Activated T-cell treated with anti-CD3 and anti-CD28 coated beads, Interleukin-2, amount 50 U/mL, for 1 hour (primary cell): Measurements from ENCODE around the gene NISCH.
A peak's percentile ranks its signal among the peaks of the same experiment; 100 is the strongest.

Experiments used
- DNase-seq: peaks from one replicate; pipeline ENCODE4 v3.0.0-alpha.2; 2020

NISCH gene

DNA sequence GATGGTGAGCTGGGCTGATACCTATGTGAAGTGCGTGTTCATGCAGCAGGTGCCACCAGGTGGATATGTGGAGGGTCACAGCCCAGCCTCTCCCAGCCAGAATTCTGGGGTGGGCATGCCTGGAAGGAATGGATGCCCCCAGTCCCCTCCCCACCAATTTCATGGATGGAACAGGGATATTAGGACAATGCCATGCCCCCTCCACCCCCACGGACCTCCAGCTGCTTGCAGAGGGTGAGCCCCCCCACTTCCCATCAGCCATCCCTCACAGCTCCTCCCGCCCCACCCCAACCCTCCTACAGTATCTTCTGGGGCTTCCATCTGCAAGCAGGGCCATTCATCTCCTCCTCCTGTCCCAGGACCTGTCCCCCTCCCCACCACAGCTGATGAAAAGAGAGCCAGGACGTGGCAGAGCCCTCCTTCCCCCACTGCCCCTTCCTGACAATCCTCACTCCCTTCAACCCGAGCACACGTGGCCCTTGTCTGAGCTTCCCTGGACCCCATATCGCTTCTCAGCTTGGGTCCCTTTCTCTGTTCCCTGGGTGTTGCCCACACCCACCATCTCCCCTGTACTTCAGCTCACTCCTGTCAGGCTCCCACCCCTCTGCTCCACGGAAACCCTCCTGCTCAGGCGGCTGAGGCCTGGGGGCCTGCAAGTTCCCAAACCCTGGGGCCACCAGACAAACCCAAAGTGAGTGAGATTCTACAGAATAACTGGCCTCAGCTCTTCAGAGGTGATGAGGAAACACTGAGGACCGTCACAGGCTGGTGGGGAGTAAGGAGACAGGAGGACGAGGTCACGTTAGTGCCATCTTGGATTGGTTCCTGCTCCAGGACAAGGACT, 7.7 kb upstream of the NISCH start:
- no peak for DNase-seq

DNA sequence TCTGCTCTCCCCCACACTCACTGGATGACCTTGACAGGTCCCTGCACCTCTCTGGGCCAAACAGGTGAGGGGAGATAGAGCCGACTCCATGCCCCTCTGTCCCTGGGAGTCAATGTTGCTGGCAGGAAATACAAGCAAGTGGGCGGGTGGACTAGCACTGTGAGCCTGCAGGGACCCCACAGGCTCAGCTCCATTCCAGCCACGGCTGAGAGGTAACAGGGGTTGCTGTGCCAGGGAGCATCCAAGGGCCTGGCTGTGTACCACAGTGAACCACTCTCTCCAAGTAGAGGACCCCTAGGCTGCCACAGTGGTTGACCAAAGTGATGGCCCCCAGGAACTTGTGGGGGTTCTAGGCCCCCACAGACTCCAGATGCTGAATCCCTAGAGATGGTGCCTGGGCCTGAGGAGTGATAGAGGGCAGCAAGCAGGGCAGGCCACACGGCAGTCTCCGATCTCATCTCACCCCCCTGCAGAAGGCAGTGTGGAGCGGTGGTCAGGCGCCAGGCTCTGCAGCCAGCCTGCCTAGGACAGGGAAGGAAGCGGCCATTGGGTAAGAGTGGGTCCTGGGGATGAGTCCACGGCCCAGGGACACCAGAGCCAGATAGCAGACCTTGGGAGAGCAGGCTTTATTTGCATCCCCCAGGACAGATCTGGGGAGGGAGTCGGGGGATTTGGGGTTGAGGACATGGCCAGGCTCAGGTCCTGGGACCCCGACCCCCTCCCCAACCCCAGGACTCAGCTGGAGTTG, 4.7 kb upstream of the NISCH start:
- no peak for DNase-seq

DNA sequence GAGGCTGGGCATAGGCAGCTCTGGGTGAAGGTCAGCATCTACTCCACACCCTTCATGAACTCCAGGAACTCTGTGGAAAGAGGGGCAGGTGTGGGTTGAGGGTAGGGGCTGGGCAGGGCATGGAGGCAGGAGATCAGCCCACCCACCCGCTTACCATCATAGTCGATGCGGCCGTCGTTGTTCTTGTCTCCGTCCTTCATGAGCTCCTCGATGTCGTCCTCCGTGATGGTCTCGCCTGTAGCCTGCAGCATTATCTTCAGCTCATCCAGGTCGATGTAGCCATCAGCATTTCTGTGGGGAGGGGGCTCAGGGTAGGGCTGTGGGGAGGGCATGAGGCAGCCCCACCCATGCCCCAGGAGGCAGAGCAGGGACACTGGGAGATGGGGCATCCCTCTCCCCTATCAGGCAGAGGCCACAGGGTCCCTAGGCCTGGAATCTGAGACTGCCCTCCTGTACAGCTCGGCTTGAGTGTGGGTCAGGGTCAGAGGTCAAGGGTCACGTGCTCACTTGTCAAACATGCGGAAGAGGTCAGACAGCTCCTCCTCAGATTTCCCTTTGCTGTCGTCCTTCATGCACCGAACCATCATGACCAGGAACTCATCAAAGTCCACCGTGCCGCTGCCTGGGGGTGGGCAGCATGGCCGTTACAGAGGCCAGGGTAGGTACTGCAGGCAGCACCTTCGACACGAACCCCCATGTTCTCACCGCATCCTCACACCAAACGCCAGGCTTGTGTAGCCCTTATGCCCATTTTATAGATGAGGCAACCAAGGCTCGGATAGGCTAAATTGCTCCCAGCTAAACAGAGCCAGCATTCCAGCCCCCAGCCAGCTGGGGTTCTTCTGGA, 3.9 kb upstream of the NISCH start:
- DNase-seq: no peak

DNA sequence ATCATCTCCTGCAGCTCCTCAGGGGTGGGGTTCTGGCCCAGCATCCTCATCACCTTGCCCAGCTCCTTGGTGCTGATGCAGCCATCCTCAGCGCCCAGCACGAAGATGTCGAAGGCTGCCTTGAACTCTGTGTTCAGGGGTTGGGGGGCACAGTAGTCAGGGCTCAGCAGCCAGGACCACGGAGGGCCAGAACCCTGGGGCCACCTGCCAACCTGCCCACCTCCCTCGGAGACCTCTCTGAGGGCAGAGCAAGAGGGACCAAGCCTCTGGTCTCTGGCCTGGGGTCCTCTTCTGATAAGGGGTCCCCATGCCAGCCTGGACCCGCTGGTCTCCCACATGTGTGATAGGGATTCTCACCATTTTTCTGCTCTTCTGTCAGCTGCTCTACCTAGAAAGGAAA, 3.3 kb upstream of the NISCH start:
- DNase-seq: no peak

DNA sequence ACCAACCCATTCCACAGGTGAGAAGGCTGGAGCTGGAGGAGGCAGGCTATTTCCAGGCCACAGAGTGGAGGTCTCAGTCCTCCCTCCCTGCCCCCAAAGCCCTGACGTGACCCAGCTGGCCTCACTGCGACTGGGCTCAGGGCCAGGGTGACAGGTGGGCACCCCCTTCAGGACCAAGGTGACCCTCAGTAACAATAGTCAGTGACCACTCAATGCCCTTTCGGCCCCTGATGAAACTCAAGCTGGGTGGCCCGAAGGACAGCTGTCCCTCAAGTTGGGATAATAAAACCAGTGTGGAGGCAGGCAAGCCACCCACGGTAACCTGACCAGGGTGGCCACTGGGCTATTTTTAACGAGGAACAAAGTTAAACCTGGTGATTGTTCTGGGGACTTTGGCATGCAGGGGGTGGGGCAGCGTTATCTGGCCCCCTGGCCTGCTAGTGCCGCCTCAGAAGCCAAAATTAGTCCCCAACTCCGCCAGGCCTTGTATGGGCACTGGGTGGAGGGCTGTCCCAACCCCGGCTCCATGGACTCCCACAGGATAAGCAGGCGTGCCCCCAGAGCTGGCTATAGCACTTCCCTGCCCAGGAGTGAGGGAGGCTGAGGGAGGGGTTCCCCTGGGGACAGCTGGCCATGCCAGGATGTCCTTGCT, 2.7 kb upstream of the NISCH start:
- no peak for DNase-seq

DNA sequence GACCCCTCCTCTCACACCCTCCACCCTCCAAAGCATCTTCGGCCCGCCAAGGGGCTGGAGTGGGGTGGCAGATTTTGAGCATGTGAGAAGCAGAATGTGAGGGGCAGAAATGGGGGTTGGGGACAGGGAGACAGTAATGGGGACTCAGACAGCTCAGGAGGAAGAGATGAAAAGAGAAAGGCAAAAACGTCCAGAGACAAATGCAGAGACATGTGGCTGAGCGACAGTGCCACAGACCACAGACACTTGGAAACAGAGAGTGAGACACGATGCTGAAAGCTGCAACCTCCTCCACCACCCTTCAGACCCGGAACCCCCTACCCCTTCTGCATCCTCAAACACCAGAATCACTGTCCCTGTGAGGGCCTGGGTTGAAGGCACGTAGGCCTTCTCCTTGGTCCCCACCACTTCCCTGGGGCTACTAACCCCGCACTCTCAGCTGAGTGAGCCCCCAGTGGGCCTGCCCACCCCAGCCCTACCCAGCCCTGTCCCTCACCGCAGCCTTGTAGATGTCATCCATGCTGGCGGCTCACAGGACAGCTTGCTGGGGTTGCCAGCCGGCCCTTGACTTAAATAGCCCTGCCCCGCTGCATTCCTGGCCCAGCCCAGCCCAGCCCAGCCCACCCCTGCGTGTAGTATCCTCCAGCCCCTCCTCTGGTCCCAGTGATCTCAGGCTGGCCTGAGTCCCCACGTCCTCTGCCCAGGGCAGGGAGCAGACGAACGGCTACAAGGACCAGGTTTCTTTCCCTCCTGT, 1.7 kb upstream of the NISCH start, which contains the start of gene TNNC1:
TNNC1 (minus strand) TSS at position 546 of the 754 bp plus-strand sequence; CDS start at position 520, 26 bp downstream.
- no peak for DNase-seq

DNA sequence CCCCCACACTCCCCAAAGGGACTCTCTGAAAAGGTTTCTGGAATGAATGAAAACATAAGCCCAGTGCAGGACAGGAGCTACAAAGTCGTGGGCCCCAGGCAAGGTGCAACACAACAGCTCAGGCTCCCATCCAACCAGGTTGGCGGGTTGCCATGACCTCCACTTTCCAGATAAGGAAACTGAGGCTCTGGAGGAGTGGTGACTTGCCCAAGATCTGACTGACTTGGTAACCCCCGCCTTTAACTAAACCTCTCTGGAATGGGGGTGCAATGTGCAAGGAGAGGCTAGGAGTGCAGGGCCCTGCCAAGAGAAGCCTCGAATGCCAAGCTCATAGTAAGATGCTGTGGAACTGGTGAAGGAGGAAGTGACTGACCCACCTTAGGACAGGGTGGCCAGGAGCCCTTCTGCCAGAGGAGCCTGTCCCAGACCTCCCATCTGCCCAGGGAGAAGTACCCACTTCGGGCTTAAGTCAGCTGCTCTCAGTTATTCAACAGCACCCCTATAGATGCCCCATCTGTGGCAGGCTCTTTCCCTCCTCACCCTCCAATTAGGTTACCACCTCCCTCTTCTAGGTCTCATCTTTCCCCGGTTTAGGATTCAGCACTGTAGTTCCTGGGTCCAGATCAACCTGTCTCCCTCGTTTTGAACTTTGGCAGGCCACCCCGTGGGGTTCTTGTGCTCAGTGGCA, 1.0 kb upstream of the NISCH start:
- DNase-seq: no peak

DNA sequence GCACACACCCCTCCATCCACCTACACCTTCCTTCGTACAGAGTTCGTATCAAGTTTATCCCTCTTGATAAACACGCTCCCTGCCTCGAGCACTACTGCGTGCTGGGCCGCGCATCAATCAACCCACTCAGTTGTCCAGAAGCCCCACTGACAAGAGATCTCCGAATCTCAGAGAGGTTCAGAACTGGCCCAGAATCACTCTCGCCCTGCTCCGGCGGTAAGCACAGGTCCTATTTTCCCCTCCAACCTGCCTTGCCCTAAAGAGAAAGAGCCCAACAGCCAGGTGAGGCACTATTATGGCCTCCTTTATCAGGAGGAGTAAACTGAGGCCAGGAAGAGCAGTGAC, 494 bp upstream of the NISCH start:
- no peak for DNase-seq

DNA sequence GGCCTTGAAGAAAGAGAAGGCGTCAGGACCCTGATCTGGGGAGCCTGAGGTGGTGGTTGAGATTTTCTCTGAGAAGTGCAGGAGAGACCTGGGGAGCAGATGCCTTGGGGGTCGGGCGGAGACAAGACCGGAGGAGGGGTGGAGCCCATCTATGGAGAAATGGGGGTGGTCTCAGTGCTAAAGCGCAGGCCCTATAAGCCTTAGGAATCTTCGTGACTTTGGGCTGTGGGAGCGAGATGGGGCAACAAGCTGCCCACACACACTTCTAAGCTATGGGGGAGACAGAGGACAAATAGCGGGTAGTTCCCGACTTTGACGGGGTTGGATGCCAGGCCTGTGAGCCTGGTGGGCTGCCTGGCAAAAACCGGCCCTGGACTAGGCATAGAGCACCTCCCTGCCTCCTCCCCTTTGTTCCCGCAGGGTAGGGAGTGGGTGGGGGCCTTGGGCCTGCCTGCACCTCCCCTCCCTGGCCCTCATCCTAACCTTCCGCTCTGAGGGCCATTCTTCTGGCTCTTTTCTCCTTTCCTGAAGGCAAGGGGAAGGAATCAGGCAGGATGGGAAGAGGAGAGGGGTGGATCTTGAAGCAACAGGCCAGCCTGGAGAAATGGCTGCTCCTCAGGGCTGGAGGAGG, 880 bp downstream of the NISCH start:
- peak; percentile 35 for DNase-seq

DNA sequence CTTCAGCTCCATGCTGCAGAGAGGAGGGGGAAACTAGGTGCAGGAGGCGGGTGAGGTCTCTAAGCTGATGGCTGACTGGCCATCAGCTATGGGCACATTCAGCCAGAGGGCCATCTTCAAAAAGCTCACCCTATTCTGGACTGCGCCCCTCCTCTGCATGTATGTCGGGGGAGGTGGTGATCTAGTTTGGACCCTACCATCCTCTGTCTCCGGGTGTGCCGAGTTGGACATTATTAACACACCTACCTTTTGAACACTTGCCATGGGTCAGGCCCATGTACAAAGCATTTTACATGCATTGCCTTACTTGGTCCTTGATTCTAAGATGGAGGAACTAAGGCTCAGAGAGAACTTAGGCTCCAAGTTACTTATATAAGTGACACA, 1.4 kb downstream of the NISCH start:
- DNase-seq: no peak

DNA sequence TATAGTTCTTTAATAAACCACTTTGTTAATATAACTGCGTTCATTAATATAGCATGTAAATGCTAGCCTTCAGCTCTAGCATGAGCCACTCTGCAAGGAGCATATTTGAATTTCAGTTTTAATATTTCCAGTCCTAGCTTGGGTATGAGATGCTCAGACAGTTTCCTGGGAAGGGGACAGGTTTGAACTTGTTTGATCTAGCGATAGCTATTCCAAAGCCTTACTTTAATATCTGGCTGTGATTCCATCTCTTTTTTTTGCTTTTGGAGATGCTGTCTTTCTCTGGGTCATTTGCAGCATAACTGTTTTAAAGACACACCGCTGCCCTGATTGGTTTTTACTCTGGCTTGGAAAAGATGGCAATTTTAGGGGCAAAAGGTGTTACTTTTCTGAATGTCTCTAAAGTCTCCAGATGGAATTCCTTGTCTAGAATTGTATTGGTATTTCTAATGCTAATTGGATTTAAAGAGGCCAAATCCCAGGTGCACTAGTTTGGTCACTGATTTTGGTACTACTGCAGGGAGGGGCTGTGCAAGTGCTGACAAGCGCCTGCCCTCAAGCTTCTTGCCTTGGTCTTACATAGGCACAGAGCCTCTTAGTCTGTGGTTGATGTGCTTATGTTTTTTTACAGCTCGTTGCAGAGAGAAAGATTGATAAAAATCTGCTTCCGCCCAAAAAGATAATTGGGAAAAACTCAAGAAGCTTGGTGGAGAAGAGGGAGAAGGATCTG, 2.8 kb downstream of the NISCH start:
- no peak for DNase-seq

DNA sequence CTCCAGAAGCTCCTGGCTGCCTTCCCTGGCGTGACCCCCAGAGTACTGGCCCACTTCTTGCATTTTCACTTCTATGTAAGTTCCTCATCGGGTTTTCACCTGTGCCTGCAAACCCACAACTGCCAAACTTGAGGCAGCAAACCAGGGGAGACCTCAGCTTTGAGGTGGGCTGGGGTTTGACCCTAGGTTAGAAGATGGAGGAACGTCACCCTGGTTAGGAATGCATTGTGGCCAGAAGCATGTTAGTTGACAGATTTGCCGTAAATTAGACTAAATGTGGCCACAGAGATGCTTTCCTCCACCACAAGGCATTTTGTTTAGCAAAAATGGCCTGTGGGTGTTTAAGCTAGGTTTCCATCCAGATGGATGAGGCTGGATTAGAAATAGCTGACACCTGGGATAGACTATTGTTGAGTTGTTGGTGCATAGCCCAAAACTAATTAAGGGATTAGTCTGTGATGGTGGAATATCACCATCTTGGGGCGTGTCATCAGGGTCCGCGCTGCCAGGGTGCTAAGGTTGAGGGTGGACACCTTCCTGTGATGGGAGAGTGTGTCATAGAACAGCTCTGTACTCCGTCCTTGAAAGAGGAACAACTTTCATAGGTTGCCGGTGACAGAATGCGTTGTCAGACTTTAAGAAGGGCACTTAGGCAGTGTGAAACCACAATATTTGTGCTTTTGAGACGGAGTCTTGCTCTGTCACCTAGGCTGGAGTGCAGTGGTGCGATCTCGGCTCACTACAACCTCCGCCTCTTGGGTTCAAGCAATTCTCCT, 3.6 kb downstream of the NISCH start:
- DNase-seq: no peak

DNA sequence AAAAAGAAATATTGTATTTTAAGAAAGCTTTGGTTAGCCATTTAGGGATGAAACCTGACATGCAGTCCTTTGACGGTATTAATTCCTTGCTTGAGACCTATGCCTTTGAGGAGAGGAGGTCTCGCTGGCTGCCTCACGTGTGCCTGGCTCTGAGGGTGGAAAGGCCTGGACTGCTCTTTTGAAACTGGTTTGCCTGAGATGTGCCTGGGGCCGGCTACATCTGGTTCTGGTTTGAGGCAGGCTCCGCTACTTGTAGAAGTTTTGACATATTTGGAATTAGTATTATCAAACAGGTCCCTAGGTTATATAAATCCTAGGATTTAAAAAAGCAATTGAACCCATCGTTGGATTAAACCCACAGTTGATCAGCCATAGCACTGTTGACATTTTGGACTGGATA, 6.5 kb downstream of the NISCH start:
- DNase-seq: no peak

DNA sequence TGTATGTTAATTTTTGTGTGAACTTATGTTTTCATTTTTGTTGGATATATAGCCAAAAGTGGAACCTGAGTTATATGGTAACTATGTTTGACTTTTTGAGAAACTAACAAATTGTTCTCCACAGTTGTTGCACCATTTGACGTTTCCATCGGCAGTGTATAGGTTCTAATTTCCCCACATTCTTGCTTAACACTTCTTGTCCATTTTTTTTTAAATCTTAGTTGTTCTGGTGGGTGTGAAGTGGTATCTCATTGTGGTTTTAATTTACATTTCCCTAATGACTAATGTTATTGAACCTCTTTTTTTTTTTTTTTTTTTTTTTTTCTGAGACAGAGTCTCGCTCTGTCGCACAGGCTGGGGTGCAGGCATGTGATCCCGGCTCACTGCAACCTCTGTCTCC, 8.0 kb downstream of the NISCH start:
- no peak for DNase-seq

DNA sequence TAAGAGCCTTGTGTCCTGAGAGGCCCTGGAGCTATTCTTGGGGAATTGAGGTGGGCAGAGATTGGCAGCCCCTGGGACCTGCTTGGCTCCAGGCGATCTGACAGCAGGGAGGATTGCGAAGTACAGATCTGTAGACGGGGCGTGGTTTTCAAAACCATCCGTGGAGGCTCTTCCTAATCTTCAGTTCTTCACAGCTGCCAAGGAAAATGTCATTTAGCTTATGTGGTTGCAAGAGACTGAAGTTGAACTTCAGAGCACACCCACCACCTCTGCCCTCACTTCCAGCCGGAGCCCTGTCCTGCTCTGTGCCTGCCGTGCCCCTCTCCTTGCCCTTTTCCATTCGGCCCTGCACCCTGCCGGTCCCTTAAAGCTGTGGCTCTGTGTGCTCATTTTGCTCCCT, 12.9 kb downstream of the NISCH start:
- no peak for DNase-seq

DNA sequence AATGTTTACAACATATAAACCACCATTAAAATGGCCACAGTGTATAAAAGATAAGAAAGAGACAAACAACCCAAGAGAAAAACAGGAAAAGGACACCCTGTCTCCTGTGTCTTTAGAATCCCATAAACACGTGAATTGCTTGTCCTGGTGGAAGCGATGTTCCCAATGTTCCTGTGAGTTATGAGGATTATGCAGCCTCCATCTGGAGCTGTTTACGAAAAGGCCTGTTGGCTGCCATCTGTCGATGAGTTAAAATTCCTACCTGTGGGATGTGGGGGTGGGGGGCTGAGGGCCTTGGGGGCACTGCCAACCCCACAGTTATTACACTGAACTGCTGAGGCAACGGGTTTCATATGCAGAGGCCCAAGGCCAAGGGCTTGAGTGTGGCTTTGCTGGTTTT, 13.6 kb downstream of the NISCH start:
- no peak for DNase-seq

DNA sequence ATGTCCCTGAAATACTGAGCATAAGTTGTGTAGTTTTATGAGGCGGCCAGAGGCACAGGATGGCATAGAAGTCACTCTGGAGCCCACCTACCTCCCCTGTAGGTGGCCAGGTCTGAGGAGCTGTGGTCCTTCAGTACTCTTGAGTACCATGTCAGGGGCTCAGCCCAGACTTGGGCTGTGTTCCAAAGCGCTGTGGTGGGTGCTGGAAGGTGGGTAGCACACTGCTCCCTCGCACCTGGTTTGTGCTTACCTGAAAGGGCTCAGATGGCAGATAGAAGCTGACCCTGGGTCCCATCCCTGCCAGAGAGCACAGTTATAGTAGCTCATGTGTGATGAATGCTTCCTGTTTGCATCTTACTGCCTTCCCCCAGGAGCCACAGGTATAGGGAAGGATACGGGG, 15.5 kb downstream of the NISCH start:
- no peak for DNase-seq

DNA sequence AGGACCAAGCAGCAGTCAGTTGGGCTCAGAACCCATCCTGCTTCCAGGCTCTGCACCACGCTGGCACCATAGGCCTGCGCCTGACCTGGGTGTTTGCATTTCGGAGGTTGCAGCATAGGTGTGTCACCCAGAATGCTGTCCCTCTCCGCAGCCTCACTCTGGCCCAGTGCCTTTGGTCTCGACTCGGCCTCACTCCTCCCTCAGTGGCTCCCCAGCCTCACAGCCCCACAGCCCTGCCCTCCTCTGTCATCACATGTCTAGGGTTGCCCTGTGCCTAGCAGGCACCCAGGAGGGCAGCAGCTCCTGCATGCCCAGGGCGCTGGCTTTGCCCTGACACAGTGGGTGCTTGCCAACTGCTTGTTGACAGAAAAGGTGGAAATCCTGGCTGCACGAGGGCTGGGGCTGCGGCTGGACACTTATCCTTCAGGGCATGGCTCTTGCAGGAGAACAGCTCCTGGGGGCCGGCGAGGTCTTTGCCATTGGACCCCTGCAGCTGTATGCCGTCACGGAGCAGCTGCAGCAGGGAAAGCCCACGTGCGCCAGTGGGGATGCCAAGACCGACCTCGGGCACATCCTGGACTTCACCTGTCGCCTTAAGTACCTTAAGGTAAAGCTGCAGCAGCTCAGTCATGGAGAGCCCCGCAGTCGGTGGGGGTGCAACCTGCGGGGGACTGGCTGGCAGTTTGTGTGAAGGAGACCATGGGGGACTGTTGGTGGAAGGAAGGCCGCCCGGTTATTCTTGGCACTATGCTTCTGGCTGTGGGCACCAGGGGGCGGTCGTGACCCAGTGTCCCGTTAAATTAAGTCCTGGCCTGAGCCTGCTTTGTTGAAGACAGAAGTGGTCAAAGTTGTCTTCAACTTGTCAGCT, 16.2 kb downstream of the NISCH start:
- DNase-seq: peak; percentile 39
